MM.1S (cell line): ENCODE results near the gene TUBD1.
"Not testable (repeated sequence)": the region's sequence is repeated elsewhere in the genome, so short reads cannot be mapped to it uniquely, and the experiment has no call there.

Experiments used
- CTCF ChIP-seq: fragments of 300-600 bp; sonication (generic); IDR thresholded peaks from 2 replicates; pipeline ENCODE4 v1.5.1; 2016; ENCODE audit warnings: antibody characterized with exemption, low read length, mixed read lengths
- EZH2 ChIP-seq: fragments of 300-600 bp; sonication (generic); optimal IDR thresholded peaks from 2 replicates; pipeline ENCODE3; 2017; ENCODE audit warnings: low read depth, mild to moderate bottlenecking, antibody characterized with exemption, low read length, mixed read lengths

GRCh38 chr17:59930768-59931167, 38.0 kb upstream of the TUBD1 start:
- TF ChIP-seq CTCF, EZH2: not testable (repeated sequence)
